HG02763 (cell line): ENCODE results near the gene ZNF688.
"Not testable (repeated sequence)": the region's sequence is repeated elsewhere in the genome, so short reads cannot be mapped to it uniquely, and the experiment has no call there.

ENCODE experiments used
- ATAC-seq: cut with Tn5 transposase; IDR thresholded peaks from one replicate; pipeline ENCODE4 v1.9.1; 2021; ENCODE audit warnings: mild to moderate bottlenecking, moderate library complexity; ENCODE audit not compliant: unreplicated experiment

Gene ZNF688

GRCh38 chr16:30571445-30572322, at the start of gene ZNF688:
Gene ZNF688, minus strand, starts transcription at chr16:30571714. Its CDS starts 85 bp downstream, at chr16:30571629.
- ATAC-seq: peak; percentile 72

DNA sequence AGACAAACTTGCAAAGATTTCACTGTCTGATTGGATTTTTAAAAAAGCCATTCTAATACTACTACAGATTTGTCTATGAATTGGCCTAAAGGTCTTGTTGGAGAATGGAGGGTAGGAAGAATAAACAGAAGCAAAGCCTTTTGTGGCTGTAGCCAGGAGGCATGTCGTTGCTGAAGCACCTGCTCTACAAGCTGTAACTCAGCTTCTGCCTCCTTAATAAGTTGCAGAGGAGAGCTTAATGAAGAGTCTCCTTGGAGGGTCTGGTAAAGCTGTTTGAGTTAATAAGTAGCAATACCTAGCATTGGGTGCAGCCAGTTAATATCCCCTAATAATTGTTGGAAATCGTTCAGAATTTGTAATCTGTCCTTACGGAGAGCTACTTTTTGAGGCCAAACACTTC, 48.7 kb upstream of the ZNF688 start:
- no peak for ATAC-seq

DNA sequence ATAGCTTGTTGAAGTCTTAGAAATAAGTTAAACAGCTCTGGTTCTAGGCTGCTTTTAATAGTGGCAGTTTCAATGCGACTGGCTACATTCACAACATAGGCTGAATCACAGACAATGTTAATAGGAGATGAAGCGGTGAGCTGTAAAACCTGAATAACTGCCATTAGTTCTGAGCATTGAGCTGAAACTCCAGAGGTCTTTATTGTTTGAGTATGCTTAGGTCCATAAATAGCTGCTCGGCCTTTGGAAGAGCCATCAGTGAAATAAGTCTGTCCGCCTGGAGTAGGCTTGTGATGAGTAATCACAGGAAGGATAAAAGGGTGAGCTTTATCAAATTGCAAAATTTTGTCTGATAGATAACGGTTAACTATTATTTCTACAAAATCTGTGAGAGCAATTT, 48.1 kb upstream of the ZNF688 start:
- ATAC-seq: no peak

GRCh38 chr16:30619202-30619601, 47.7 kb upstream of the ZNF688 start:
- no peak for ATAC-seq

GRCh38 chr16:30615358-30616091, 44.0 kb upstream of the ZNF688 start:
- ATAC-seq: no peak

GRCh38 chr16:30609926-30610839, 38.7 kb upstream of the ZNF688 start, which contains the start of gene ZNF689:
Gene ZNF689, minus strand, starts transcription at chr16:30610389. Its CDS starts 348 bp downstream, at chr16:30610041.
- peak; percentile 82 for ATAC-seq

DNA sequence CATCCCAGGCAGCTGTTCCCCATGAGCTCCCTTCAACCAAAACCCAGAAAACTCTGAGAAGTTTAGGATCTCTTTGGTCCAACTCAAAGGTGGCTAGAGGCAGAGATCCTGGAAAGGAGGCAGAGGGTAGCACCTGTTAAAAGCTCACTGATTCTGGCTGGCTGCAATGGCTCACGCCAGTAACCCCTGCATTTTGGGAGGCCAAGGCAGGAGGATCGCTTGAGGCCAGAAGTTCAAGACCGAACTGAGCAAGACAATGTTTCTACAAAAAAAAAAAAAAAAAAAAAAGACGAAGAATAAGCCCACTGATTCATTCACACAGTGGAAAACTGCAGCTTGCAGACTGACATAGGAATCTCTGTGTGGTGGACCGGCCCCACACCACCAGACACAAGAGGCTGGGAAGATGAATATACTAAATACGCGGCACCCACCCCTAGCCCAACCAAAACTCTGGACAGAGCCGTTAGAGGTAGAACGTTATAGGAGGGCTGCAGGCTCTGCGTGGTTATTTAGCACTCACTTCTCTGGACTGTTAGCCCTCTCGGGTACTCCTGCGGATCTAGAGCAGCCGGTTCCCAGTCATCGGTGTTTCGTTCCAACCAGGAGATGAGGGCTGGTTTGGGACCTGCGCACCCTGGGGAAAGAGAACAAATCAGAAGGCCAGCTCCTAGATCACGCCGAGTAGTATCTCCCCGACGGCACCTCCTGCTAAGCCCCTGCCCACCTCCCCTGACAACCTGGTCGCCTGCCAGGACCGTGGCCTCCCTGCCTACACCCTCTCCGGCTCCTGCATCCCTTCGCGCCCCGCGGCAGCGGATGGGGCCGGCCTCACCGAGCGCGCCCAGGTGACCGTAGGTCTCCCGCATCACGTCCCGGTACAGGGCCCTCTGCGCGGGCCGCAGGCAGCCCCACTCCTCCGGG, 37.8 kb upstream of the ZNF688 start:
- peak; percentile 19 for ATAC-seq

DNA sequence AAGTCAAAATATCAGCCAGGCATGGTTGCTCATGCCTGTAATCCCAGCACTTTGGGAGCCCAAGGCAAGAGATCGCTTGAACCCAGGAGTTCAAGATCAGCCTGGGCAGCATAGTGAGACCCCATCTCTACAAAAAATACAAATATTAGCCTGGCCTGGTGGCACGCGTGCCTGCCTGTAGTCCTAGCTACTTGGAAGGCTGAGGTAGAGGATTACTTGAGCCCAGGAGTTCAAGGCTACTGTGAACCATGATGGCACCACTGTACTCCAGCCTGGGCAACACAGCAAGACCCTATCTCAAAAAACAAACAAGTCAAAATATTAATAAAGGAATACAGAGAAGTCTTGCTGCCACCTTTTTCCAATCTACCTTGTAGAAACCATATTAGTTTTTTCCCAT, 34.5 kb upstream of the ZNF688 start:
- no peak for ATAC-seq

DNA sequence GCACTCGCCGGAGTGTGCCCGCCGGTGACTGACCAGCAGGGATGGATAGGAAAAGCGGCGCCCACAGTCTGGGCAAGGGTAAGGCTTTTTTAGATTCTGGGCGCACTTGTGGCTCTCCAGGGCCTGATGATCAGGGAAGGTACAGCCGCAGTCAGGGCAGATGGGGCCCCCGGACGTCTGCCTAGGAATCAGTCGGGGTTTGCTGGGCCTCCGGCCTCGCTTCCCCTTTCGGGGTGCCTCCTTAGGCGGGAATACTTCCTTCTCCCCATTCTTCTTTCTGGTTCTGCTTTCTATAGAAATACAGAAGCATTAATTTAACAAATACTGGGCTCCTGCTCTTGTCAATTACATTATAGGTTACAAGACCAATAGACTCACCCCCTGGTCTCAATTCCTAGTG, 33.6 kb upstream of the ZNF688 start:
- ATAC-seq: no peak

DNA sequence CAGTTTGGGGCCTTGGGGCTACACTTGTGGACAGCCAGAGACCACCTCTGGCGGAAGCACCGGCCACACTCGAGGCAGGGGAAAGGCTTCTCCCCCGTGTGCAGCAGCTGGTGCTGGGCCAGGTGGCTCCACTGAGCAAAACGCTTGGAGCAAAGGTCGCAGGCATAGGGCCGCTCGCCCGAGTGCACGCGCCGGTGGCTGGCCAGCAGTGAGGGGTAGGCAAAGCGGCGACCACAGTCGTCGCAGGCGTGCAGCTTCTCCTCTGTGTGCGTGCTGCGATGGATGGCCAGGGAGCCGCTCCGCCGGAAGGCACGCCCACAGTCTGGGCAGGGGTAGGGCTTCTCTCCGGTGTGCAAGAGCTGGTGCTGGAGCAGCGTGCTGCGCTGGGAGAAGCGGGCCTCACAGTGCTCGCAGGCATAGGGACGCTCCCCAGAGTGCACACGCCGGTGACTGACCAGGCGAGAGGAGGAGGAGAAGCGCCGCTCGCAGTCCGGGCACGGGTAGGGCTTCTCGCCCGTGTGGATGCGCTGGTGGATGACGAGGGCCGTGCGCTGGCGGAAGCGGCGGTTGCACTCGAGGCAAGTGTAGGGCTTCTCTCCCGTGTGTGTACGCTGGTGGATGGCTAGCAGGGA, 32.9 kb upstream of the ZNF688 start:
- no peak for ATAC-seq

DNA sequence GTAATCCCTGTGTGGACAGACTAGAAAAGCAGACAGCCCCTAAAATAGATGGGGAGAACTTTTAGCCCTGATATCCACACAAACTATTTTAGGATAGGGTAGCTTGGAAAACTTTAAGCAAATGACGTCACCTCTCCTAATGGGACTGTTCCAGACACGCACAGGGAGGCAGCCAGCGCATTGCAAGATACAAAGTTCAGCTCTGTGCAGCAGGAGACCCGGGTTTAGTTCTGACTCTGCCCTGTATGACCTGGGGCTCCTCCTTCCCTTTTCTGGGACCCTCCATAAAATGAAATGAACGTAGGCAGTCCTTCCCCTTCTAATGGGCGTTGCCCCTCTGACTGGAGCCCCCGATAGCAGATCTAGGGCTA, 32.4 kb upstream of the ZNF688 start:
- ATAC-seq: no peak

- no peak for ATAC-seq
These were observed 31.2 kb upstream of the ZNF688 start for GRCh38 chr16:30602616-30603277.

- no peak for ATAC-seq
These were observed 30.5 kb upstream of the ZNF688 start for GRCh38 chr16:30601966-30602365.

GRCh38 chr16:30600929-30601328, 29.4 kb upstream of the ZNF688 start:
- ATAC-seq: no peak

DNA sequence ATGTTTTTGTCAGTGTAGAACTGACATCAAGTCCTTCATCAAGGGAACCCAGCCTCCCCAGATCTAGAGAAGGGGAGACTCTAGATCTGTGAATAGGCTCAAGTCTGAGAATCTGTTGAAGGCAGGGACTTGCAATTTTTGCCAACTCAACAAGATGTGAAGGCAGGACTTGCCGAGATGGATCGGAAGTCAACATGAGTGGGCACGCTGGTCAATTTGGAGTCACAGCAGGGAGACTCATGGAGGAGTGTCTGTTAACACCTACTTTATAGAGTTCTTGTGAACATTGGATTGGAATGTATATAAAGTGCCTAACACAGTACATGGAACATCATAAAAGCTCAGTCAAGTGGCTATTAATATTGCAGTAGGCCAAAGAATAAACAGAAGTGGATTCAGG, 28.7 kb upstream of the ZNF688 start:
- no peak for ATAC-seq

- no peak for ATAC-seq
These were observed 21.4 kb upstream of the ZNF688 start for GRCh38 chr16:30592871-30593270.

DNA sequence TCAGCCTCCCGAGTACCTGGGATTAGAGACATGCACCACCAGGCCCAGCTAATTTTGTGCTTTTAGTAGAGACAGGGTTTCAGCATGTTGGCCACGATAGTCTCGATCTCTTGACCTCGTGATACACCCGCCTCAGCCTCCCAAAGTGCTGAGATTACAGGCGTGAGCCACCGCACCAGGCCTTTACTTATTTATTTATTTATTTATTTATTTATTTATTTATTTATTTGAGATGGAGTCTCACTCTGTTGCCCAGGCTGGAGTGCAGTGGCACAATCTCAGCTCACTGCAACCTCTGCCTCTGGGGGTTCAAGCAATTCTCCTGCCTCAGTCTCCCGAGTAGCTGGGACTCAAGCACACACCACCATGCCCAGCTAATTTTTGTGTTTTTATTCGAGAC, 19.4 kb upstream of the ZNF688 start:
- not testable (repeated sequence) for ATAC-seq

- ATAC-seq: not testable (repeated sequence)
These were observed 18.1 kb upstream of the ZNF688 start for GRCh38 chr16:30589582-30589981.

- no peak for ATAC-seq
These were observed 17.1 kb upstream of the ZNF688 start for GRCh38 chr16:30588651-30589050.
